ENCODE data around the gene ADARB1.
"Not testable (repeated sequence)": the region's sequence is repeated elsewhere in the genome, so short reads cannot be mapped to it uniquely, and the experiment has no call there.

Gene ADARB1

GRCh38 chr21:45136500-45136899 lies 62.1 kb downstream of the ADARB1 start:
- no peak for DNase-seq (ENCODE audit: low spot score)

DNA sequence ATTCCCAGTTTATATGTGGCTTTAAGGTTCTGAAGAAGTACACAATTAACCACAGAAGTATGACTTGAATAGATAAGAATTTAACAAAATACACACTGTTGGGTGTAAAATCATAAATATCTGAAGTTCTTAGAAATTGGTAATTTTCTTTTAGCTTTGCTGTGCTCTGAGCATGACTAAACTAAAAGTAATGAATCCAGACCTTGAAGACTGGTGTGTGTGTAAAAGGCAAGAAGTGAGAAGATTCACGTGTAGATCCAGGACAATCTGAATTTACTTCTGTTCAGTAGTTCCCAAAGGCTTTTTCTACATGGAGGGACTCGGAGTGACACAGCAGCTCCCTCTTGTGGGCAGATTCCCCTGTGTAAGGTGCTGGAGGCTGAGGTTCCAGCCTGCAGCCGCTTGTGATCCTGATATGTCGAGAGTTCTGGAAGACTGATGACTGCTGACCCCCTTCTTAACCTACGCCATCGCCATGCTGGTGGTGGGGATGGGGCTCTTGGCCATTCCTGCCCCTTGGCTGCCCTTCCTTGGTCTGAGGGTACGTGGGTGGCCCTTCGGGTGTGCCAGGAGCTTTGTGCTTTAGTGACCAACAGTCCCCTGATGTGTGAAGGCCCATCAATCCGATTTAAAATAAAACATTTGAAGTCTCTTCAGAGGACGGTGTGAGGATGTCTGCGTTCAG lies 62.7 kb downstream of the ADARB1 start:
- peak; percentile 62 for DNase-seq (ENCODE audit: low spot score)

- no peak for DNase-seq (ENCODE audit: low spot score)
These were observed 63.2 kb downstream of the ADARB1 start for GRCh38 chr21:45137612-45137937.

DNA sequence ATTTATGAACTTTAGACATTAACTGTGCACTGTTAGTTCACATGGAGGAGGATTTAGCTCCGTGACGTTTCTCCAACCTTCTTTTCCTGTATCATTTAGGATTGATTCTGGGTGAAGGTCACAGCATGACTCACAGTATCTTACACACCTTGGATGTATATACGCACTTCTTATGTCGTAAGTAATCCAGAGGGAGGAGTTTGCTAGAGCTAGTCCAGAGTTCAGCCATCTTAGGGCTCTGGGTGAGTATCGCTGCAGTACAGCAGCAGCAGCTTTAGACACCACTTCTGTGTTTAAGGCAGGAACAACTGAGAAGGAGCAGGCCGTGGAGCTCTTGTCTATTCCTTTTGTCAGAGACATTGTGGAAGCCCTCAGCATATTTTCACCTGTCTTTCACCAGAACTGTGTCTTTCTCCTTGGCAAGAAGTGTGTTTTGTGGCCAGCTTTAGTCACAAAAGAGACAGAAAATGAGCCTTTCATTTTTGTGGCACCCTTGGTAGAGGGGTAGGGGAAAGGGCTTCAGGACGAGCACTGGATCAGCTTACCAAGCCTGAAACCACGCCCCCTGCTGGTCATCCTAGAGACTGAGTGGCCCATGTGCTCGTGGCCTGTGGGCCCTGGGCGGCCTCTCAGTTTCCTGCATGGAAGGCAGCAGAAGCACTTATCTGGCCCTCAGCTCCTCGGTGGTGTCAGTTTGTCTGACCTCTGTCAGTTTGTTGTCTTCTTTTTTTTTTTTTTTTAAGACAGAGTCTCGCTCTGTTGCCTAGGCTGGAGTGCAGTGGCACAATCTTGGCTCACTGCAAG lies 64.0 kb downstream of the ADARB1 start:
- peak; percentile 68 for DNase-seq (ENCODE audit: low spot score)

DNA sequence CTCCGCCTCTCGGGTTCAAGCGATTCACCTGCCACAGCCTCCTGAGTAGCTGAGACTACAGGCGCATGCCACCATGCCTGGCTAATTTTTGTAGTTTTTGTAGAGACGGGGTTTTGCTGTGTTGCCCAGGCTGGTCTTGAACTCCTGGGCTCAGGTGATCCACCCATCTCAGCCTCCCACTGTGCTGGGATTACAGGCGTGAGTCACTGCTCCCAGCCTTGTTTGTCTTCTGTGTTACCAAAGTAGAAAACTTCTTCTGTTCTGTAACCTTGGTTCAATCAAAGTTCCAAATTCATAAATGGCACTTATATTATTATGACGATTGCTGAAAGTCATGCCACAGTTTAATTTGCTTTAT lies 64.6 kb downstream of the ADARB1 start:
- DNase-seq (ENCODE audit: low spot score), result not testable (repeated sequence)

DNA sequence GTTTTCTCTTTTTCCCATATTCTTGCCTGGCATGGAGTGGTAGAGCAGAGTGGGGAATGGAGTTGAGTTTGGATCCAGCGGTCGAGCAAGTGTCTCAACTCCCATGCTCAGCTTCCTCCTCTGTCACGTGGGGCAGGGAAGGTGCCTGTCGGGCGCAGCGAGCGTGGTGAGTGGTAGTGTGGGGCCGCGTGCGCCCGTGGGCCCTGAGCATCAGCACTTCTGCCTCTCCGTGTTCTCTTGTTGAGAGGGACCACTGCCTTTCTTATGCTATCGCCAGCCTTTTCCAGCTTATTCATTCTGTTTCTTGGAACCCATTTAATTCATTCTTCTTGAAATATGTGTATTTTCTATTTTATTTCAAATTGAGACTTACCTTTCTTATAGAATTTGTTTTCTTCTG lies 65.1 kb downstream of the ADARB1 start:
- no peak for DNase-seq (ENCODE audit: low spot score)

DNA sequence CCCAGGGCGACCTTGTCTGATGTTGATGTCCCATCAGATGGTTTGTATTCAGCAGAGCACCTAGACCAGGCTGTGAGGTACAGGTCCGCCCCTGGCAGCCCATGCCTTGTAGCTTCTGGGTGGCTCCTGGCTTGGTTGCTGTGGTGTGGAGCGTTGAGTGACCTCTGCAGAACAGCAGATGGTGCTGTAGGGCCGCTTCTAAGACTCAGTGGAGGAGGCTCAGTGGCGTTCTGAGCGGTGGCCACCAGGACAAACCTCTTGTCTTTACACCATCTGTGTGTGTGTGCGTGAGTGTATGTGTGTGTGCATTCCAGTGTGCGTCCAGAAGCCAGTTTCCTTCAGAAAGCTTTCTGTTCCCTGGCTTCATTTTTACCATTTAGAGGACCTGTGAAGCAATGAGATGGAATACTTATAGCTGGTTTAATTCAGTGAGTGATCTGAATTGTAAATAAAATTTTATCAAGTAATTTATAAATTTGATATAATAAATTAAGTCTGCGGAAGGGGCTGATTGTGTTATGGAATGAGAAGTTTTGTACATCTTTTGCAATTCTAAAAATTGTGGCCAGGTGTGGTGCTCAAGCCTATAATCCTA lies 66.1 kb downstream of the ADARB1 start:
- DNase-seq (ENCODE audit: low spot score), result peak; percentile 69

DNA sequence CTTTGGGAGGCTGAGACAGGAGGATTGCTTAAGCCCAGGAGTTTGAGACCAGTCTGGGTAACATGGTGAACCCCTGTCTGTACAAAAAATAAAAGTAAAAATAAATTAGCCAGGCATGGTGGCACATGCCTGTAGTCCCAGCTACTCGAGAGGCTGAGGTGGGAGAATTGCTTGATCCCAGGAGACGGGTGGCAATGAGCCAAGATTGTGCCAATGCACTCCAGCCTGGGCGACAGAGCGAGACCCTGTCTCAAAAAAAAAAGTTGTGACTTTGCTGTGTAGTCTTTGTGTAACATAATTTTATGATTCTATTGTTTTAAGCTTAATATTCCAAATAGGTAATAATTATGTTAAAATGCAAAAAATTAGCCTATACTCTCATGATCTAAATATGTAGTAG lies 66.6 kb downstream of the ADARB1 start:
- DNase-seq (ENCODE audit: low spot score), result not testable (repeated sequence)

DNA sequence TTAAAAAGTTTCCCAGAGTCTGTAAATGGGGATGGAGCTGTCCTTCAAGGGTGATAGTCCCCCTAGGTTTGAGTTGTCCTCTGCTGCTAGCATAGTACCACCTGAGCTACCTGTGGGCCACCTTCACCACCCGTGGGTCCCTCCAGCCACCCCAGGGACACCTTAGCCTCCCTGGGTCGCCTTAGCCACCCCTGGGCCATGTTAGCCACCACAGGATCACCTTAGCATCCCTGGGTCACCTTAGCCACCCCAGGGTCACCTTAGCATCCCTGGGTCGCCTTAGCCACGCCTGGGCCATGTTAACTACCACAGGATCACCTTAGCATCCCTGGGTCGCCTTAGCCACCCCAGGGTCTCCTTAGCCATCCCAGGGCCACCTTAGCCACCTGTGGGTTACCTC lies 67.1 kb downstream of the ADARB1 start:
- DNase-seq (ENCODE audit: low spot score), result no peak

DNA sequence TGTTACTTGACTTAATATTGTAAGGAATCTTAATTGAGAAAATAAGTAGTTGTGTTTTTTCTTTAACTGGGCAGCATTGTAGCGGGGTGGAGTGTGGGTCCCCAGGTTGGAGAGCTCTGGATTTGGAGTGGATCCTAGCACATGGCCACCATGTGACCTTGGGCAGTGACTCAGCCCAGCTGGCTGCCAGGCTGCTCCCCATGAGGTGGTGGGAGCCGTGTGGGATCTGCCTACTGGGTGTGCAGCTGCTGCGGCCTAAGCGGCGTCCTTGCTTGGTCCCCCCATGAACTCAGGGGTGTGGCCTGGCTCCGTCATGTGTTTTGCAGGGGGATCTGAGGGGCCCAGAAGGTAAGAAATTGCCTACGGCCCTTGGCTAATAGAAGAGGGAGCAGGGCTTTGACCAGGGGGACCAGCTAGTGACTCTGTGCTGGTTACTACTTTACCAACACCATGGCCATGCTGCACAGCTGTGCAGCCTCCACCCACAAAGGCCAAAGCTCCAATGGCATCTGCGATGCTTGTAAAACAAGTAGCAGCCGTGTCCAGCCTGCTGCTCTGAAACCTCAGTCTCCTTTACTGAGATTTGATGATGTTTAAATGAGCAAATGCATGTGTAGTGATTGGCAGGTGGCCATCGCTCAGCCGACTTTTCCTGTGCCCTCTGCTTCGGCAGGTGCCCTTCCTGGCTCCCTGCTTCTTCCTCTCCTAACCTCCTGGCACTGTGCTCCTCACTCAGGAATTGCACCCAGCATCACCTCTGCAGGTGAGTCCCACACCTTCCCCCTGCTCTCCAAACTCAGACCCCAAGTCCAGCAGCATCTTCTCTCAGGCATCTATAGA lies 68.3 kb downstream of the ADARB1 start:
- no peak for DNase-seq (ENCODE audit: low spot score)

- no peak for DNase-seq (ENCODE audit: low spot score)
These were observed 69.5 kb downstream of the ADARB1 start for GRCh38 chr21:45143855-45144254.

DNA sequence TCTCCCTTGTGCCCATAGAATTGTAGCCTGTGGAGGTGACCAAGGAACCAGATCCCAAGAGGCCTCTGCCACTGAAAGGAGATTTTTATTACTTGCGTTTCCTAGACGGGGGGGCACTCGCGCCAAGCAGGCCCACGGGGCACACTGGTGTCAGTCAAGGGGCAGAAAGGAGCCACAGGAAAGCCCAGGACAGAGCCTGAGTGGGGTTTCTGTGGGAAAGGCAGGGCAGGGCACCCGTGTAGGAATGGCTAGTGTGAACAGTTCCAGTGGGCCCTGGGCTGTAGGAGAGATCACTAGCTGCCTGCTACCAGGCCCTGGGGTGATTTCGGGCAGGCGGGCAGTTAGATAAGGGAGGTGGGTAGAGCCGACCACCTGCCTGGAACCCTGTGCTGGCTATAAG lies 70.8 kb downstream of the ADARB1 start:
- DNase-seq (ENCODE audit: low spot score), result no peak

GRCh38 chr21:45145846-45146245 lies 71.5 kb downstream of the ADARB1 start:
- not testable (repeated sequence) for DNase-seq (ENCODE audit: low spot score)

DNA sequence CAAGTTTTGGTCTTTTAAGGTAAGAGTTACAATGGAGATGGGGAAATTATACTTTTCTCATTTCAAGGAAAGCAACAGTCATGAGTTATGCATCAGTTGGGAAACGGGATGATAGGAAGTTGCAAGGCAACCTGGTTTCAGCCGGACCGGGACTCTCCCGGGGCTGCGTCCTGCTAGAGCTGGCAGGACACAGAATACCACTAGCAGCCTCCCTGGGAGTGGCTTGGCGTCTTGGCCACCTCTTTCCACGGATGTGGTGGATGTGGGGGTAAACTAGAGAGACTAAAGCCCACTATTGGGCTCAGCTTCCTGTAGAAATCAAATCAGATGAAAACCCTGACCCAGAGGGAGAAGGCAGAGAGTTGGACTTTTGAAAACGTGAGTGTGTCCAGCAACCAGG lies 71.9 kb downstream of the ADARB1 start:
- no peak for DNase-seq (ENCODE audit: low spot score)

- DNase-seq (ENCODE audit: low spot score), result no peak
These were observed 72.4 kb downstream of the ADARB1 start for GRCh38 chr21:45146801-45147200.

DNA sequence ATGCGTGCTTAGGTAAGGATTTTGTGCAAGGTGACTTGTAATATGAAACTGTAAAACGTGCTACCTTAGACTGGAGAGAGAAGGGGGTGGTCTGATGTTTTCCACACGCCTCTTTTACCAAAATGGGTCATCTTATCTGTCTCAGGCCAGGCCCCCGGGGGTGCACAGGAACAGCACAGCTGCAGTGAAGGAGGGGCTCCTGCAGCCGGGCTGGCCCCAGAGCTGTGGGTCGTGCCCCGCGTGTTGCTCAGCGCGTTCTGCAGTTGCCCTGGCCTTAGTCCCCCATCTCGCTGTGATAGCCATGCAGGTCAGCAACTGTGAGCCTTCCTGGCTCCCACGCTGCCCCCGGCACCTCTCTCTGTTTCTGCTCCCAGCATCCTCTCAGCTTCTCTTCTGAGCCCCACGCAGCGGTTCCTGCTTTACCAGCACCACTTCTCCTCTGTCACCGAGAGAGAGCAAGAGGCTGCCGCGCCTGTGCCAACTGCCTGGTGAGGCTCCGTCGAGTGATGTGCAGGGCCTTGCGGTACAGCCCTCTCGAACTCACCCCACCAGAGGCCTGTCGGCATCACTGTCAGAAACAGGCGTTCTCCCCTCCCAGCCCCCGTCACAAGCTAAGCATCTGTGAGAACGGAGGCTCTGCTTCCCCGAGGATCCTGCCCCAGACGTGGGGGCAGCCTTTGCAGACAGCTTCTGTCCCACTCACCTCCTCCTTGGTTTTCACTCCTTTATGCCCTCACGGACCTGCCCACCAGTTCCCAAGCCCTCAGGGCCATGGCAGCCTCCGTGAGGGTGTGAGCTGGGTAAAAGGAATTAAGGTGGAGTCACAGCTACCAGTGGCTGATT lies 73.3 kb downstream of the ADARB1 start:
- no peak for DNase-seq (ENCODE audit: low spot score)

DNA sequence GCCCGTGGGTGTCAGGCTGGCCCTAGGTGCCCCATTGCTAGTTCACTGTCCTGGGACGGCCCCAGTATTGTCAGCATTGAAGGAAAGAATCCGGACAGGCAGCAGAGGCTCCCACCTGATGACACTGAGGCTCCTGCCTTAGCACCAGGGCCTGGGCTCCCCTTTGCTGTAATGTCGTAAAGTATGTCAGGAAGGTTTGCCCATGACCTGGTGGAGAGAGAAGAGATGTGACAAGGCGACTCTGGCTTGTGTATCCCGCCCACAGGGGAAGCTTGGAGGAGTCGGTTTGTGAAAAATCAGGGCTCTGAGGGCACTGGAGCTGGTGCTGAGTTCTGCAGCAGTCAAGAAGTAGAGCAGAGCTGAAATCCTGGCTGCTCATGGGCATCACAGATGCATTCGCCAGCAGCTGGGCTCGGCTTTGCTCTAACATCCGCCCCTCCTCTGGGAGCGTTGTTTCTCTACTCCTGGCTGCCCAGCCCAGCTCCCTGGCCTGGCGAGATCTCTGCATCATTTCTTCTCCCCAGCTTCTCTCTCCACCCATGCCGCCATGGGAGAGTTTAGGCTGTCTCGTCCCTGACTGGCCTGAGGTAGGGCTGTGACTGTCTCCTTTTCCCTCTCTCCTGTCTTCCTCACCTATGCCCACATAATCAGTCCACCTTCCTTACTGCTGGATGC lies 74.1 kb downstream of the ADARB1 start:
- DNase-seq (ENCODE audit: low spot score), result no peak

GRCh38 chr21:45149021-45149420 lies 74.6 kb downstream of the ADARB1 start:
- no peak for DNase-seq (ENCODE audit: low spot score)

DNA sequence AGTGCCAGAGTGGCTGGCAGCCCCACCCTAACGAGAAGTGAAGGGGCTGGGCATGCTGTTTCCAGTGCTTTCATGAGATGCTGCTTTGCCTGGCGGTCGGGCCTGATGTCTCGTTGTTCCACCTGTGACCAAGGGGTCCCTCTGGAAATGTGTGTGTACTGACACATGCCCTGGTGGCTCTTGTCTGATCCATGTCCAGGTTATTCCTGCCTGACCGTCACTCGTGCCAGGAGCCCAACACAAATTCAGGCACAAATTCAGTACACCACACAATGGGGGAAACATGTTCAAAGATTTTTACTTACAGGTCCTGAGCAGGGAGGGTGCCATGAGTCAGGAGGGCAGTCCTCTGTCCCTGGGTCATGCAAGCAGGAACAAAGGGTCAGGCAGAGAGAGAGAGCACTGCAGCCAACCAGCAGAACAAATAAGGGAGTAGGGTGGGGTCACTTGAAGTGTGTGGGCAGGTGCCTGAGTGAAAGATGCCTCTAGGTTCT lies 76.3 kb downstream of the ADARB1 start:
- DNase-seq (ENCODE audit: low spot score), result no peak

DNA sequence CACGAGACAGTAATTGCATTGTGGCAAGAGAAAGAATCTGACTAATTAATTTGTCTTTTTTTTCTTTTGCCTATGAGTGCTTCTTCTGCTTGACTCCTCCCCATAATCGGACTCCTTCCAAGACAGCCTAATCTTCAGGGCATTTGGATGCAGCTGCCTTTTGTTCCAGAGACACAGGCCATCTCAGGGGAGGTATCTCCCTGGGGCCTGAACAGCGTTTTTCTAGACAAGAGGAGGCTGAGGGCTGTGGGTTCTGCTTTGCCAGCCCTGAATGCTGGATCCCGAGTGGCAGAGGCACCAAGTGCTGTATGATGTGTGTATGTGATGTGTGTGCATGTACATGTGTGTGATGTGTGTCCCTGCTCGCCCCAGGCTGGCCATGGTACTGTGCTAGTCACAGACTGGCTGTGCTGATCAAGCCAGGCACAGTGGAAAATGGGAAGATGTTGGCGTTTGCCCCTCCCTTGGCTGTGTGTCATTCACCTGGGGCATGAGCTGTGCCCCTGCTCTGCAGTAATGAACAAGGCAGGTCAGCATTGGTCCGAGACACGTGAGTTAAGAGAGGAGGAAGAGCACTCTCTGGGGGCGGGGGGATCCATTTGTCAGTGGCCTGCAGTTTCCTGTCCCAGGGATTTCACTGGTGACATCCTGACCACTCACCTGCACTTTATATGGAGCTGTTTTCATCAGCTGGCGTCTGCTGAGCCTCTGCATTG lies 77.2 kb downstream of the ADARB1 start:
- no peak for DNase-seq (ENCODE audit: low spot score)
